Stimulated activated CD4-positive, alpha-beta T cell treated with anti-CD3 and anti-CD28 coated beads, Interleukin-15, amount 100 ng/mL, for 48 hours (primary cell): Measurements from ENCODE around the gene CHRNB1.
A peak's percentile ranks its signal among the peaks of the same experiment; 100 is the strongest.

Source experiments
- DNase-seq, 2 donors: peaks; one replicate each; pipeline ENCODE4 v3.0.0-alpha.2; 2020; ENCODE audit warnings: low read depth in 2 of 2

The CHRNB1 gene

DNA sequence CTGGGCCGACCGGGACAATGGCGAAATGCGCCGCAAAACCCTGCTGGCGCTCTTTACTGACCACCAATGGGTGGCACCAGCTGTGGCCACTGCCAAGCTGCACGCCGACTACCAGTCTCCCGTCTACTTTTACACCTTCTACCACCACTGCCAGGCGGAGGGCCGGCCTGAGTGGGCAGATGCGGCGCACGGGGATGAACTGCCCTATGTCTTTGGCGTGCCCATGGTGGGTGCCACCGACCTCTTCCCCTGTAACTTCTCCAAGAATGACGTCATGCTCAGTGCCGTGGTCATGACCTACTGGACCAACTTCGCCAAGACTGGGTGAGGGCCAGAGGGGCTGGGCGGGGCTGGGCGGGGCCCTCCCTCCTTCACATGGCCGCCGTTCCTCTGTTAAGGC, 29.1 kb upstream of the CHRNB1 start:
- no peak for DNase-seq

DNA sequence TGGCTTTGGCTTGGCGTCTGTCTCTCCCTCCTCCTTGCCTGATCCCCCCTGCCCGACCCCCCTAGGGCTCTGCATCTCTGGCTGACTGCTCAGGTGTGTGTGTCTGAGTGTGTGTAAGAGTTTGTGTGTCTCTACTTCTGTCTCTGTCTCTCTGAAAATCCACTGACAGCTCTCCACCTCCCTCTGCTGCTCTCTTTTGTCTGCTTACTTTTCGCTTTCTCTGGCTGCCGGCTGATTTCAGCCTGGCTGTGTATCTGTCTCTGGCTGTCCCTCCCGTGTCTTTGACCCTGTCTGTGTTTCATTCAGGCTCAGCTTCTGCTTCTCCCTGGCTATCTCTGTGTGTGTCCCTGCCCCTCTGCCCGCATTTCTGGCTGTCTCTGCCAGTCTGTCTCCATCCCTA, 28.5 kb upstream of the CHRNB1 start:
- no peak for DNase-seq

GRCh38 chr17:7417056-7417655, 27.7 kb upstream of the CHRNB1 start:
- no peak for DNase-seq

DNA sequence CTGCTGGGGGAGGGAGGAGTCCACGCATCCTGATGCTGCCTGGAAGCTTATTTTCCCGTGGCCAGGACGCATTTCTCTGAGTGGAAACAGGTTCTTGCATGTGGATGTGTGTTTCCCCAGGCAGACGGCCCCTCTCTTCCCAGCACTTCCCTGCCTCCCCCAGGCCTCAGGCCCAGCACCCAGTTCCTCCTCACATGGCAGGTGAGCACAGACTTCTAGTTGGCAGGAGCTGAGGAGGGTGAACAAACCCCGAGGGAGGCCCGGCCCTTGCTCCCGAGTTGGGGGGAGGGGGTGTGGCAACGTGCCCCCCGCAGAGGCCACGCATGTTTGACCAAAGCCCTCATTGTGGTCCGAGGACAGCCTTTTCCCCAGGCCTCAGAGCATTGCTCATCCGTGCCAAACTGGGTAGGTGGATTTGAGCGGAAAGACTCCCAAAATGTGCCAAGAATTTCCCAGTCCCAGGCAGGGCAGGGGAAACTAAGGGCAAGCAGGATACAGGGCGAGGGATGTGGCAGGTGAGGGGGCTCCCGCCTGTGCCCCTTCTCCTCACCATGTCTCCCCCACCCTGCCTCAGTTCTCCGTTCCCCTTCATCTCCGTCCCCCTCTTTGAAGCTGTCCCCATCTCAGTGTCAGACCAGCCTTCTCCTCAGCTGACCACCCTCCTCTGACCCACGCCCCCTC, 26.2 kb upstream of the CHRNB1 start:
- DNase-seq = no peak

- DNase-seq = no peak
Measured at GRCh38 chr17:7419819-7420610, 24.8 kb upstream of the CHRNB1 start, which contains the start of gene SPEM1. Gene SPEM1, plus strand, starts transcription at chr17:7420324. Its CDS starts 61 bp downstream, at chr17:7420385.

DNA sequence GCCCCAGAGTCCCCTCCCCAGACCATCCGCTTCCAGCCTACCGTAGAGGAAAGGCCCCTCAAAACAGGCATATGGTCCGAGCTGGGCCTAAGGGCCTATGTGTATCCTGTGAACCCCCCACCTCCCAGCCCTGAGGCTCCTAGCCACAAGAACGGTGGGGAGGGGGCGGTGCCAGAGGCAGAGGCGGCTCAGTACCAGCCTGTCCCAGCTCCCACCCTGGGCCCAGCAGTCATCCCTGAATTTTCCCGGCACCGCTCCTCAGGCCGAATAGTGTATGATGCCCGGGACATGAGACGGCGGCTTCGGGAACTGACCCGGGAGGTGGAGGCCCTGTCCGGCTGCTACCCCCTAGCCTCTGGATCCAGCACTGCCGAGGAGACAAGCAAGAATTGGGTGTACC, 23.7 kb upstream of the CHRNB1 start:
- DNase-seq = no peak

DNA sequence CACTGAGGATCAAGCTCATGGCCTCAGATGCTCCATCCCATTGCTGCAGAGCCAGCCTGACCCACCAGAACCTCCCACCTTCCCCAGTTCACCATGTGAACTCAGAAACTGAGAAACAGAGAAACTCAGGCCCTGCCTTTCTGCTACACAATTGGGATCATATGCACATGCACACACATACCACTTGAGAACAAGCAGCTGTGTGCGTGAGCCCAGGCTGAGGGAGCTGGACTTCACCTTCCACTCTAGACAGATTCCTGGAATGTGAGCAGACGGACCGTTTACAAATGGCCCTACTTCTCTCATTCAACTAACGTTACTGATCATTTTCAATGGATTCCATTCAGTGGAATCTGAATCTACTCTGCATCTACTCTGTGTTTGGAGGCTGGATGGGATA, 21.2 kb upstream of the CHRNB1 start:
- no peak for DNase-seq

- no peak for DNase-seq
Measured at GRCh38 chr17:7425316-7425715, 19.5 kb upstream of the CHRNB1 start, which contains the start of gene SPEM2. Gene SPEM2, plus strand, starts transcription at chr17:7425616. Its CDS starts 73 bp downstream, at chr17:7425689.

GRCh38 chr17:7425756-7426155, 19.1 kb upstream of the CHRNB1 start:
- DNase-seq = no peak

DNA sequence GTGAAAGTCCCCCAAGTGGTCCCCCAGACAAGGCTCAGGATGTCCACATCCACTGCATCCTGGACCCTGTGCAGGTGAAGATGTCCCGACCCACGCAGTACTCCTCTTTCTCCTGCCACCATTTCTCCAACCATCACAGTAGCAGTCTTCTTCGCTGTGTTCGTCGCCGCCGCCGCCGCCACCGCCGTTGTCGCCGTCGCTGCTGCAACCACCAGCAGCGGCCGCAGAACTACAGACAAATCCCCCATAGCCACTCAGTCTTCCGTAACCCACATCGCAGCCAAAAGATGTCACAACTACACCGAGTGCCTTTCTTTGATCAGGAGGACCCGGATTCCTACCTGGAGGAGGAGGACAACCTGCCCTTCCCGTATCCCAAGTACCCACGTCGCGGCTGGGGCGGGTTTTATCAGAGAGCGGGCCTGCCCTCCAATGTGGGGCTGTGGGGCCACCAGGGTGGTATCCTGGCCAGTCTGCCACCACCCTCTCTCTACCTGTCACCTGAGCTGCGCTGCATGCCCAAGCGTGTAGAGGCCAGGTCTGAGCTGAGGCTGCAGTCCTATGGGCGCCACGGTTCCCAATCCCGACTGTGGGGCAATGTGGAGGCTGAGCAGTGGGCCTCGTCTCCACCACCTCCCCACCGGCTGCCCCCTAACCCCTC, 18.5 kb upstream of the CHRNB1 start:
- DNase-seq = no peak

DNA sequence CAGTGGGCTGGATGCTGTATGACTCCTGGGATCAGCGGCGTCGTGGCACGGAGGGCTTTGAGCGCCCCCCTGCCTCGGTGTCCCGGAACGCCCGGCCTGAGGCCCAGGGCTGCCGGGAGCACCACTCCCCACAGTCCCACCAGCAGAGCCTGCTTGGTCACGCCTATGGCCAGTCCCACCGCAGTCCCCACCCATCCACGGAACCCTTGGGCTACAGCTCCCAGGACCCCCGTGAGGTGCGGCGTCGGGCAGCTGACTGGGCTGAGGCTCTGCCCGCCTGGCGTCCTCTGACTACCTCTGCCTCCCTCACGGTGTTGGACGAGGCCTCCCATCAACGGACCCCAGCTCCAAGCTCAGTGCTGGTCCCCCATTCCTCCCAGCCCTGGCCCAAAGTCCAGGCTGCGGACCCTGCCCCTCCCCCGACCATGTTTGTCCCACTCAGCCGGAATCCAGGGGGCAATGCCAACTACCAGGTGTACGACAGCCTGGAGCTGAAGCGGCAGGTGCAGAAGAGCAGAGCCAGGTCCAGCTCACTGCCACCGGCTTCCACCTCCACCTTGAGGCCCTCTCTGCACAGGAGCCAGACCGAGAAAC, 17.9 kb upstream of the CHRNB1 start:
- DNase-seq = no peak

GRCh38 chr17:7427549-7427948, 17.3 kb upstream of the CHRNB1 start:
- no peak for DNase-seq

- DNase-seq = no peak
Measured at GRCh38 chr17:7428557-7428956, 16.3 kb upstream of the CHRNB1 start, which contains the start of gene SPEM3. Gene SPEM3, plus strand, starts transcription at chr17:7428857. Its CDS starts 46 bp downstream, at chr17:7428903.

DNA sequence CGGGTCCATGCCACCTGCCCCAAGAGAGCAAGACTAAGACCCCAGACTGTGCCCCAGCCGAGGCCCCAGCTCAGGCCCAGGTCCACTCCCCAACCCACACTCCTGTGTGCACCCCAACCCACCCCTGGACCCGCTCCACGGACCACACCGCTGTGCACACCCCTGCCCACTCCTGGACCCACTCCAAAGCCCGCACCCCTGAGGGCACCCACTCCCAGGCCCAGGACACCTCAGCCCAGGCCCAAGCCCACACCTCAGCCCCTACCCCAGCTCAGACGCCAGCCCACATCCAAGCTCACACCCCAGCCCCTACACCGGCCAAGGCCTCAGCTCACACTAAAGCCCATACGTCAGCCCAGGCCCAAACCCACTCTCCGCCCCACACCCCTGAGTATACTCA, 15.1 kb upstream of the CHRNB1 start:
- no peak for DNase-seq

DNA sequence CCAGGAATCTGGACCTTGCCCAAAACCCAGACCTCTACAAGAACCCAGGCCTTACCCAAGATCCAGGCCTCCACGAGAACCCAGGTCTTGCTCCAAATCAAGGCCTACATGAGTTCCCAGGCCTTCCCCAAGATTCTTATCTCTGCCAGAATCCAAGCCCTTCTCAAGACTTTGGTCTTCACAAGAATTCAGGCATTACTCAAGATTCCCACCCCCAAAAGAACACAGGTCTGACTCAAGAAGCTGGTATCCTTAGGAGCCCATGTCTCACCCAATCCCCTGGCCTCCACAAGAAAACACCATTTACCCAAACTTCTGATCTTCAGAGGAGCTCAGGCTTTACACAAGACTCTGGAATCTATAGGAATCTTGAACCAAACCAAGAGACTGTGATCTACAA, 13.6 kb upstream of the CHRNB1 start:
- no peak for DNase-seq

GRCh38 chr17:7432296-7432695, 12.6 kb upstream of the CHRNB1 start:
- DNase-seq = no peak

- DNase-seq = no peak
Measured at GRCh38 chr17:7435676-7436555, 8.9 kb upstream of the CHRNB1 start.

DNA sequence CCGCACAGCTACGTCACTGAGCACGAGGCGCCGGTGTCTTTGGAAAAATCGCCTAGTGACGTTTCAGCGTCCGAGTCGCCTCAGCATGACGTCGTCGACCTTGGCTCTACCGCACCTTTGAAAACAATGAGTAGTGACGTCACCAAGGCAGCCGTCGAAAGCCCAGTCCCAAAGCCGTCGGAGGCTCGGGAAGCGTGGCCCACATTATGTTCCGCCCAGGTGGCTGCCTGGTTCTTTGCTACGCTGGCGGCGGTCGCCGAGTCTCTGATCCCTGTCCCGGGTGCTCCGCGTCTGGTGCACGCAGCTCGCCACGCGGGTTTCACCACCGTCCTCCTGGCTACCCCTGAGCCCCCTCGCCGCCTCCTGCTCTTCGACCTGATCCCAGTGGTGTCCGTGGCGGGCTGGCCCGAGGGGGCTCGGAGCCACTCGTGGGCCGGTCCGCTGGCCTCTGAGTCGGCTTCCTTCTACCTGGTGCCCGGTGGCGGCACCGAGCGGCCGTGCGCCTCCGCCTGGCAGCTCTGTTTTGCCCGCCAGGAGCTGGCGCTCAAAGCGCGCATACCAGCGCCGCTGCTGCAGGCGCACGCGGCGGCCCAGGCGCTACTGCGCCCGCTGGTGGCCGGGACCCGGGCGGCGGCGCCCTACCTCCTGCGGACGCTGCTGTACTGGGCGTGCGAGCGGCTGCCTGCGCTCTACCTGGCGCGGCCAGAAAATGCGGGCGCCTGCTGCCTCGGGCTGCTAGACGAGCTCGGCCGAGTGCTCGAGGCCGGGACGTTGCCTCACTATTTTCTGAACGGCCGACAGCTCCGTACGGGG, 8.1 kb upstream of the CHRNB1 start:
- peak; percentile 64 to 81 for DNase-seq

DNA sequence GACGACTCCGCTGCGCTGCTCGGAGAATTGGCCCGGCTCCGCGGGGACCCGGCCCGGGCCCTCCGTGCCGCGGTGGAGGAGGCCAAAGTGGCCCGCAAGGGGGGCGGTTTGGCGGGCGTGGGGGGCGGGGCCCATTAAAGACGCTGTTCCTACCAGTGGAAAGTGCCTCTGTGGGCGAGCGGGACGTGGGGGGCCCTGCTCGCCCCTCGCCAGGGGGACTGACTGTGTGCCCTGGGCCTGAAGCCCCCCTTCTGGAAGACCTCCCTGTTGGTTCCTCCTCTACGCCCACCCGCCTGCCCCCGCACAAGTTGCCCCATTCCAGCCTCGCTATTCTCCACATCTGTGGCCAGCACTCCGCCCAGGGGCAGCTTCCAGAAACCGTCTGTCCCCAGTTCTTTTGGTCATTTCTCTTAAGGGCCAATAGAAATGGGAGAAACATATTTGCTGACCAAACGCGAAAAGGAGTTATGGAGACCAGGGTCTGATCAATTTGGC, 7.4 kb upstream of the CHRNB1 start:
- no peak for DNase-seq
